Calu3 (cell line): ENCODE measurements around the gene BAG1. TPM values are rescaled to one million over a fixed set of nuclear protein-coding genes. Genes with fewer than 3 reads are reported as not detected.

Experiments used
- BruUV-seq: library from RNA; stranded (reverse); fragments of 400-500 nt; replicated peaks from 2 replicates; lab custom pipeline; 2021; lab: Mats Ljungman, UMichigan
- CTCF ChIA-PET: fragments of 300-600 bp; sonication (Branson Sonifier 250); formaldehyde crosslinking; loops from one replicate; lab custom pipeline; 2022; ENCODE audit warnings: antibody characterized with exemption; lab: Charles Lee
- DNase-seq: peaks from one replicate; pipeline ENCODE4 v3.0.0; 2022
- H3K27ac Mint-ChIP-seq: one replicate; pipeline ENCODE4 v1.8.0; 2022; ENCODE audit warnings: mixed read lengths; ENCODE audit not compliant: unreplicated experiment
- H3K27me3 Mint-ChIP-seq: one replicate; pipeline ENCODE4 v1.8.0; 2022; ENCODE audit warnings: mixed read lengths; ENCODE audit not compliant: unreplicated experiment
- H3K36me3 Mint-ChIP-seq: one replicate; pipeline ENCODE4 v1.8.0; 2022; ENCODE audit warnings: mild to moderate bottlenecking, moderate library complexity, mixed read lengths; ENCODE audit not compliant: insufficient read depth, unreplicated experiment
- H3K4me1 Mint-ChIP-seq: one replicate; pipeline ENCODE4 v1.8.0; 2022; ENCODE audit warnings: mild to moderate bottlenecking, low read depth, mixed read lengths; ENCODE audit not compliant: unreplicated experiment
- H3K4me3 Mint-ChIP-seq: one replicate; pipeline ENCODE4 v1.8.0; 2022; ENCODE audit warnings: mild to moderate bottlenecking, low read depth, moderate library complexity, mixed read lengths; ENCODE audit not compliant: unreplicated experiment
- H3K9me3 Mint-ChIP-seq: one replicate; pipeline ENCODE4 v1.8.0; 2022; ENCODE audit warnings: low read depth, mixed read lengths; ENCODE audit not compliant: unreplicated experiment
- intact Hi-C: fragments of 100-400 bp; cut with micrococcal nuclease; formaldehyde crosslinking; loops from one replicate; pipeline ENCODE4 v1.10.0; 2022; ENCODE audit not compliant: unreplicated experiment
- total RNA-seq: library from RNA; stranded (reverse); gene quantifications from 2 replicates; pipeline ENCODE4 v1.2.3, GENCODE V29; 2022
- TF ChIP-seq, protein P1 (sequence below): fragments of 200-600 bp; IDR thresholded peaks from one replicate; pipeline ENCODE4 v1.8.0; 2022; ENCODE audit warnings: antibody characterized with exemption; ENCODE audit not compliant: unreplicated experiment

Gene BAG1
- total RNA-seq, 1 experiment from 2014 or later = 35.2 TPM

DNA sequence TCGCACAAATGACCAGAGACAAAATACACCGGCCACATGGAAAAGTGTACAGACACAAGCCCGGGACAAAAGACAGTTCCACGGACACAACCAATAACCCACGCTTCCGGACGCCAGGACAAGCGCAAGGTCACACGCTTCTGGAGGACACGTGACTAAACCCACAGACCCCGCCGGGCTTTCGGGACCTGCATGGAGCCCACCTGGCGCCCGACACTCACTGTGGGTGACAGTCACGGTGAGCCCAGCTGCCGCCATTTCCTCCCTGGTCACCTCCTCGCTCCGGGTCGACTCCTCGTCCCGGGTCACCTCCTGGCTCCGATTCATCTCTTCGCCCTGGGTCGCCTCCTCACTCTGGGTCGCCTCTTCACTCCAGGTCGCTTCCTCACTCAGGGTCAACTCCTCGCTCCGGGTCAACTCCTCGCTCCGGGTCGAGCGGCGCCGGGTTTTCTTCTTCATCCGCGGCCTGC is 470 bp downstream of the BAG1 start:
- CTCF ChIA-PET = interaction anchor here (0.7 to 1.1 kb wide), 3 partner anchors 24 to 247 kb away, joined by 3 to 6 read pairs (median 4); partner anchors contain the start of gene SPINK4
- BruUV-seq = no TSS peak
- intact Hi-C loops = loop anchor here (1.0 kb wide), 1 partner anchor 35 kb away; no protein-coding TSS in a partner anchor

GRCh38 chr9:33263131-33264002 is 1.1 kb downstream of the BAG1 start:
- CTCF ChIA-PET = interaction anchor here (0.6 to 1.1 kb wide), 2 partner anchors 23 to 57 kb away, joined by 3 to 6 read pairs; partner anchors contain the start of gene SPINK4
- Mint-ChIP-seq H3K4me3 (peak overlapping the region; percentile 85), H3K27ac (peak overlapping the region; percentile 86), H3K9me3 (no peaks in the 10 kb centered on the region), H3K4me1 (peaks cover 32% of the 10 kb centered on the region), H3K36me3 (peaks cover 54% of the 10 kb centered on the region), H3K27me3 (no peaks in the 10 kb centered on the region)
- TF ChIP-seq, protein P1, sequence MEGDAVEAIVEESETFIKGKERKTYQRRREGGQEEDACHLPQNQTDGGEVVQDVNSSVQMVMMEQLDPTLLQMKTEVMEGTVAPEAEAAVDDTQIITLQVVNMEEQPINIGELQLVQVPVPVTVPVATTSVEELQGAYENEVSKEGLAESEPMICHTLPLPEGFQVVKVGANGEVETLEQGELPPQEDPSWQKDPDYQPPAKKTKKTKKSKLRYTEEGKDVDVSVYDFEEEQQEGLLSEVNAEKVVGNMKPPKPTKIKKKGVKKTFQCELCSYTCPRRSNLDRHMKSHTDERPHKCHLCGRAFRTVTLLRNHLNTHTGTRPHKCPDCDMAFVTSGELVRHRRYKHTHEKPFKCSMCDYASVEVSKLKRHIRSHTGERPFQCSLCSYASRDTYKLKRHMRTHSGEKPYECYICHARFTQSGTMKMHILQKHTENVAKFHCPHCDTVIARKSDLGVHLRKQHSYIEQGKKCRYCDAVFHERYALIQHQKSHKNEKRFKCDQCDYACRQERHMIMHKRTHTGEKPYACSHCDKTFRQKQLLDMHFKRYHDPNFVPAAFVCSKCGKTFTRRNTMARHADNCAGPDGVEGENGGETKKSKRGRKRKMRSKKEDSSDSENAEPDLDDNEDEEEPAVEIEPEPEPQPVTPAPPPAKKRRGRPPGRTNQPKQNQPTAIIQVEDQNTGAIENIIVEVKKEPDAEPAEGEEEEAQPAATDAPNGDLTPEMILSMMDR = no peak
- DNase-seq = no peak
- intact Hi-C loops = loop anchor here (1.0 kb wide), 1 partner anchor 34 kb away; no protein-coding TSS in a partner anchor
- no TSS peak for BruUV-seq

More for the DNA sequence above, 470 bp downstream of the BAG1 start:
- TF ChIP-seq, protein P1 = no peak
- peaks cover 32% of the 10 kb centered on the region for H3K4me1 Mint-ChIP-seq
- H3K4me3 Mint-ChIP-seq = peak overlapping the region; percentile 85
- H3K27me3 Mint-ChIP-seq = no peaks in the 10 kb centered on the region
- peaks cover 48% of the 10 kb centered on the region for H3K36me3 Mint-ChIP-seq
- H3K9me3 Mint-ChIP-seq = no peaks in the 10 kb centered on the region
- DNase-seq = no peak
- H3K27ac Mint-ChIP-seq = peak overlapping the region; percentile 86

- Mint-ChIP-seq H3K36me3 (peaks cover 66% of the 10 kb centered on the region), H3K27me3 (no peaks in the 10 kb centered on the region), H3K4me3 (no peak overlapping the region), H3K9me3 (no peaks in the 10 kb centered on the region), H3K27ac (no peak overlapping the region), H3K4me1 (peaks cover 11% of the 10 kb centered on the region)
- CTCF ChIA-PET = no interaction called here
- TF ChIP-seq, protein P1 = no peak
- BruUV-seq = no TSS peak
- no peak for DNase-seq
- intact Hi-C loops = no loop called here
Measured at GRCh38 chr9:33260372-33260771, 4.1 kb downstream of the BAG1 start.

GRCh38 chr9:33257276-33257675 is 7.2 kb downstream of the BAG1 start:
- DNase-seq = no peak
- CTCF ChIA-PET = no interaction called here
- H3K4me3 Mint-ChIP-seq = no peak overlapping the region
- TF ChIP-seq, protein P1 = no peak
- H3K27ac Mint-ChIP-seq = no peak overlapping the region
- peaks cover 41% of the 10 kb centered on the region for H3K36me3 Mint-ChIP-seq
- no TSS peak for BruUV-seq
- no peaks in the 10 kb centered on the region for H3K27me3 Mint-ChIP-seq
- intact Hi-C loops = no loop called here
- H3K9me3 Mint-ChIP-seq = no peaks in the 10 kb centered on the region
- H3K4me1 Mint-ChIP-seq = no peaks in the 10 kb centered on the region
